Activated CD8-positive, alpha-beta T cell treated with anti-CD3 and anti-CD28 coated beads, Interleukin-2, amount 10 ng/mL, durations not matched to agents 7 days and 5 days (primary cell): ENCODE measurements around the gene SEC16B. TPM values are rescaled to one million over a fixed set of nuclear protein-coding genes. Genes with fewer than 3 reads are reported as not detected.

Experiments
- total RNA-seq, 2 experiments: library from RNA; stranded (reverse); gene quantifications; one replicate each; pipeline ENCODE4 v1.2.3, GENCODE V29; 2021

Gene SEC16B
- total RNA-seq, 2 experiments from 2014 or later = not detected

Other genes starting within 250 kb of the SEC16B start
- not detected for gene RASAL2, start 124.0 kb upstream of the SEC16B start, total RNA-seq